ENCODE data around the gene YIPF1.

DNA sequence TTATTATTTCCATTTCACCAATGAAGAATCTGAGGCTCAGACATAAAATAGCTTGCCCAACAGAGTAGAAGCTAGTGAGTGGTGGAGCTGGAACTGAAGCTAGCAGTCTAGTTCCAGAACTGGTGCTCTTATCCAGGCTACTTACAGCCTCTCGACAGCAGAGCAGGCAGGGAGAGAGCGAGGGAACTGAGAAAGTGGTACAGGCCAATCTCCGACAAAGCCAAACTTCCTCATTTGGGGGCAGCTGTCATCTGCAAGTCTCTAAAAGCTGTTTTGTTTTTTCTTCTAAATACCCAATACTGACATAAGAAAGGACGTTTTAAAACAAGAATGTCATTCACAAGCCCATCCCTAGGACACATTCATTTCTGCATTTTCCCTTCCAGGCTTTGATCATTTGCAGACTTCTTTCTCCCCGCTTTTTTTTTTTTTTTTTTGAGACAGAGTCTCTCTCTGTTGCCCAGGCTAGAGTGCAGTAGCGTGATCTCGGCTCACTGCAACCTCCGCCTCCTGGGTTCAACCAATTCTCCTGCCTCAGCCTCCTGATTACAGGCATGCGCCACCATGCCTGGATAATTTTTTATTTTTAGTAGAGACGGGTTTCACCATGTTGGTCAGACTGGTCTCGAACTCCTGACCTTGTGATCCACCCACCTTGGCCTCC lies 20.0 kb downstream of the YIPF1 start:
- TF ChIP-seq, protein P1, sequence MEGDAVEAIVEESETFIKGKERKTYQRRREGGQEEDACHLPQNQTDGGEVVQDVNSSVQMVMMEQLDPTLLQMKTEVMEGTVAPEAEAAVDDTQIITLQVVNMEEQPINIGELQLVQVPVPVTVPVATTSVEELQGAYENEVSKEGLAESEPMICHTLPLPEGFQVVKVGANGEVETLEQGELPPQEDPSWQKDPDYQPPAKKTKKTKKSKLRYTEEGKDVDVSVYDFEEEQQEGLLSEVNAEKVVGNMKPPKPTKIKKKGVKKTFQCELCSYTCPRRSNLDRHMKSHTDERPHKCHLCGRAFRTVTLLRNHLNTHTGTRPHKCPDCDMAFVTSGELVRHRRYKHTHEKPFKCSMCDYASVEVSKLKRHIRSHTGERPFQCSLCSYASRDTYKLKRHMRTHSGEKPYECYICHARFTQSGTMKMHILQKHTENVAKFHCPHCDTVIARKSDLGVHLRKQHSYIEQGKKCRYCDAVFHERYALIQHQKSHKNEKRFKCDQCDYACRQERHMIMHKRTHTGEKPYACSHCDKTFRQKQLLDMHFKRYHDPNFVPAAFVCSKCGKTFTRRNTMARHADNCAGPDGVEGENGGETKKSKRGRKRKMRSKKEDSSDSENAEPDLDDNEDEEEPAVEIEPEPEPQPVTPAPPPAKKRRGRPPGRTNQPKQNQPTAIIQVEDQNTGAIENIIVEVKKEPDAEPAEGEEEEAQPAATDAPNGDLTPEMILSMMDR (IDR thresholded peaks at IDR 0.05) = no peak
- no peak for TF ChIP-seq POLR2AphosphoS5 (IDR thresholded peaks at IDR 0.05)
